ENCODE measurements around the gene PPFIA1.

PPFIA1 gene

DNA sequence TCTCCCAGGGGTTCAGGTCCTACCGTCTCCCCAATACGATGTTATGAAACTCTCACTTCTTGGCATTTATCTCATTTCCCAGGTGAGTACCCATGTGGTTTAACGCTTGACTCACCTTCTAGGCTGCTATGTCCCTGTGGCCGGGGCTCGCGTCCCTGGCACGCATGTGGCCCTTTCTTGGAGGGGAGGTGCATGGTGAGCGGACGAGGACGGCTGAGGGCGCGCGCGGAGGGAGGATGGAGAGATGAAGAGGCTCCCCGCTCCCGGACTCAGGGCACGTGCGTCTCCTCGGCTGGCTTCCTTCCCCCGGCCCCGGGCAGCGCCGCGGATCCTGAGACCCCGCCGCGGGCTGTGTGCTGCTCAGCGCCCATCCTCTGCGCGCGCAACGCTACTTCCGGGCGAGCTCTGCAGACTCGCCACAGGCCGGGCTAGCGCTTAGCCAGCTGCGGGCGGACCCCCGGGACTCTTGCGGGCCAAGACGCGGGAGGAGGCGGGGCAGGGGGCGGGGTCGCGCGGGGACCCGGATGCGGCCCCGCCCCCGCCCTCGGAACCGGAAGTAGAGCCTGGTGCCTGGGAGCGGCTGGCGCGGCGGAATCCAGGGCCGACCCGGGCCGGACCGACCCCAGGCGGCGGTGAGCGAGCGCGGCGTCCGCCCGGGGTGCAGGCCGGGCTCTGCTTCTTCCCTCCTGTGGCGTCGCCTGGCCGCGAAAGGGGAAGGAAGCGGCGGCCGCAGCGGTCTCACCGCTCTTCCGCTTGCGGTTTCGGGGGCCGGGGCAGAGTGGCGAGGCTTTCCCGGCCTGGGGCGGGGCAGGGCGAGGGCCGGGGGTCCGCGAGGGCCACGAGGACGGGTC, 127.7 kb downstream of the PPFIA1 start, which contains the start of gene CTTN:
CTTN (plus strand) TSS at position 547 of the 851 bp plus-strand sequence. CDS start 8,769 bp downstream, outside the sequence.
- H3K27me3 ChIP-seq (ENCODE audit: low read length): no peaks in the 10 kb centered on the region
- peaks cover 31% of the 10 kb centered on the region for H3K79me2 ChIP-seq (ENCODE audit: insufficient read depth, low read length)
- peak within 1 kb of the TSS; percentile 77 for H3K27ac ChIP-seq (ENCODE audit: low read depth, low read length)
- H3K36me3 ChIP-seq (ENCODE audit: low read length): peaks cover 4% of the 10 kb centered on the region; the same call in 1 of the 2 replicates
- H3F3A ChIP-seq (ENCODE audit: insufficient read depth): peaks cover 24% of the 10 kb centered on the region
- H3K9ac ChIP-seq (ENCODE audit: low read length): peak within 1 kb of the TSS; percentile 70
- H4K20me1 ChIP-seq (ENCODE audit: low read depth, low read length): no peaks in the 10 kb centered on the region
- peak within 1 kb of the TSS; percentile 55 for H3K4me3 ChIP-seq (ENCODE audit: insufficient read depth, low read length, poor library complexity, severe bottlenecking)
- H3K9me2 ChIP-seq (replicated peaks; ENCODE audit: insufficient read depth, low read length): no peaks in the 10 kb centered on the region
- peak within 1 kb of the TSS; percentile 29 for H2AFZ ChIP-seq (ENCODE audit: low read depth, low read length, severe bottlenecking)
- peak within 1 kb of the TSS; percentile 63 for H3K4me2 ChIP-seq (ENCODE audit: low read depth, low read length, poor library complexity, severe bottlenecking)
- TF ChIP-seq EZH2phosphoT487 (conservative IDR thresholded peaks at IDR 0.05; ENCODE audit: low read length): 0 out of 2 replicates have a peak, but pooled peaks have one; percentile 60
- TF ChIP-seq, protein P1, sequence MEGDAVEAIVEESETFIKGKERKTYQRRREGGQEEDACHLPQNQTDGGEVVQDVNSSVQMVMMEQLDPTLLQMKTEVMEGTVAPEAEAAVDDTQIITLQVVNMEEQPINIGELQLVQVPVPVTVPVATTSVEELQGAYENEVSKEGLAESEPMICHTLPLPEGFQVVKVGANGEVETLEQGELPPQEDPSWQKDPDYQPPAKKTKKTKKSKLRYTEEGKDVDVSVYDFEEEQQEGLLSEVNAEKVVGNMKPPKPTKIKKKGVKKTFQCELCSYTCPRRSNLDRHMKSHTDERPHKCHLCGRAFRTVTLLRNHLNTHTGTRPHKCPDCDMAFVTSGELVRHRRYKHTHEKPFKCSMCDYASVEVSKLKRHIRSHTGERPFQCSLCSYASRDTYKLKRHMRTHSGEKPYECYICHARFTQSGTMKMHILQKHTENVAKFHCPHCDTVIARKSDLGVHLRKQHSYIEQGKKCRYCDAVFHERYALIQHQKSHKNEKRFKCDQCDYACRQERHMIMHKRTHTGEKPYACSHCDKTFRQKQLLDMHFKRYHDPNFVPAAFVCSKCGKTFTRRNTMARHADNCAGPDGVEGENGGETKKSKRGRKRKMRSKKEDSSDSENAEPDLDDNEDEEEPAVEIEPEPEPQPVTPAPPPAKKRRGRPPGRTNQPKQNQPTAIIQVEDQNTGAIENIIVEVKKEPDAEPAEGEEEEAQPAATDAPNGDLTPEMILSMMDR (IDR thresholded peaks at IDR 0.05; ENCODE audit: insufficient read depth, low read length, poor library complexity, severe bottlenecking): no peak
- H3K9me3 ChIP-seq (ENCODE audit: insufficient read depth, low read length): no peaks in the 10 kb centered on the region; the same call in 1 of the 2 replicates

DNA sequence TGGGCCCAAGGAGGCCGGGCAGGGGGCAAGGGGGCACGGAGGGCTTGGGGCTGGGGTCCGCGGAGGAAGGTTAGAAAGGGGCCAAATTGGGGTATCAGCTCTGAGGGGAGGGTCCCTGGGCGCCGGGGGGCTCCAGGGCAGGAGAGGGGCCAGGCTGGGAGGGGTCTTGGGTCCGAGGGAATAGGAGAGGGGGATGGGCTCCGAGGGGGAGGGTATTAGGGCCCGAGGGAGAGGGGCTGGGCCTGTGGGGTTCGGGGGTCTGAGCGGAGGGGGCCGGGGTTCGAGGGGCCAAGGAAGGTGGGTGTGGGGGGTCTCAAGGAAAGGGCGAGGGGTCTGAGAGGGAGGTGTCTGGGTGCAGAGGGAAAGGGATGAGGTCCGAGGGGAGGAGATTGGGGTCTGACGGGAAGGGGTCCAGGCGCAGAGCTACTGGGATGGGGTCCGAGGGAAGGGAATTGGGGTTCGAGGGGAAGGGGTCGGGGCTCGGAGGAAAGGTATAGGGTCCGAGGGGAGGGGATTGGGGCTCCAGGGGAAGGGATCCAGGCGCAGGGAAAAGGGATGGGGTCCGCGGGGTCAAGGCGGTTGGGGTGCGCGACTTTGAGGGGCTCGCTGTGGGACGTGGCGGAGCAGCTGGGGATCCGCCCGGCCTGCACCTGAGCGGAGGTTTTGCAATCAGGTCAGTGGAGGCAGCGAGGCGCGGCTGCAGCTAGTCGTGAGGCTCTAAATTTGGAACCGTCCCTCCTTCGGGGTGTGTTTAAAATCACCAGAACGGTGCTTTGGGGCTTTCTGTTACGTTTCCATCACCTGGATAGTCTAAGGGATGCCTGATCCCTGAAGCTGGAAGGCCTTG, 128.6 kb downstream of the PPFIA1 start:
- H2AFZ ChIP-seq (ENCODE audit: low read depth, low read length, severe bottlenecking): no peak overlapping the region
- H3K36me3 ChIP-seq (ENCODE audit: low read length): peaks cover 4% of the 10 kb centered on the region; the same call in 1 of the 2 replicates
- H3K9me2 ChIP-seq (replicated peaks; ENCODE audit: insufficient read depth, low read length): no peaks in the 10 kb centered on the region
- no peaks in the 10 kb centered on the region for H4K20me1 ChIP-seq (ENCODE audit: low read depth, low read length)
- peak overlapping the region; percentile 70 for H3K9ac ChIP-seq (ENCODE audit: low read length)
- H3F3A ChIP-seq (ENCODE audit: insufficient read depth): peaks cover 24% of the 10 kb centered on the region
- peak overlapping the region; percentile 55 for H3K4me3 ChIP-seq (ENCODE audit: insufficient read depth, low read length, poor library complexity, severe bottlenecking)
- H3K27ac ChIP-seq (ENCODE audit: low read depth, low read length): peak overlapping the region; percentile 77
- no peaks in the 10 kb centered on the region for H3K27me3 ChIP-seq (ENCODE audit: low read length)
- peaks cover 25% of the 10 kb centered on the region for H3K79me2 ChIP-seq (ENCODE audit: insufficient read depth, low read length)
- H3K9me3 ChIP-seq (ENCODE audit: insufficient read depth, low read length): no peaks in the 10 kb centered on the region; the same call in 1 of the 2 replicates
- TF ChIP-seq, protein P1 (IDR thresholded peaks at IDR 0.05; ENCODE audit: insufficient read depth, low read length, poor library complexity, severe bottlenecking): no peak
- no peak for TF ChIP-seq EZH2phosphoT487 (conservative IDR thresholded peaks at IDR 0.05; ENCODE audit: low read length)
- peak overlapping the region; percentile 63 for H3K4me2 ChIP-seq (ENCODE audit: low read depth, low read length, poor library complexity, severe bottlenecking)

DNA sequence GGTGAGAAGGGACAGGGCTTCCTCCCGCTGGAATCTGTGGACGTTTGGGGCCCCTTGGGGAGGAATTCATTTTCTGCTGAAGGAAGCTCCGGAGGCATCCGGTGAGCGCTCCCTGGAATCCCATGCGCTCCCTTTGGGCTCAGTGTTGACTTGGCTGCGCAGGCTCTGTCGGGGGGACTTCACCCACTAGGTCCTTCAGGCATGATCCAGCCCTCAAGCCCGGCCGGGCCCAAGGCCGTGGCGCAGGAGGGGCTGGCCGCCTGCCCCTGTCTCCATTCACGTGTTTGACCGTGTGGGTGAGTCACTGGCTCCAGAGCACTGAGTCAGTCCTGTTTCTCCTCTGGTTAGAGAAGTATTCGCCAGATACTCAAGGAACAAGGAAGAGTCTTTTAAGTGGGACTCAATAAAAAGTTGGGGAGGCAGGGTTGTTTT, 129.2 kb downstream of the PPFIA1 start:
- no peaks in the 10 kb centered on the region for H4K20me1 ChIP-seq (ENCODE audit: low read depth, low read length)
- H3K36me3 ChIP-seq (ENCODE audit: low read length): peaks cover 4% of the 10 kb centered on the region; the same call in 1 of the 2 replicates
- peak overlapping the region; percentile 77 for H3K27ac ChIP-seq (ENCODE audit: low read depth, low read length)
- H3K9me2 ChIP-seq (replicated peaks; ENCODE audit: insufficient read depth, low read length): no peaks in the 10 kb centered on the region
- peaks cover 24% of the 10 kb centered on the region for H3F3A ChIP-seq (ENCODE audit: insufficient read depth)
- H3K4me2 ChIP-seq (ENCODE audit: low read depth, low read length, poor library complexity, severe bottlenecking): peak overlapping the region; percentile 63
- H3K9me3 ChIP-seq (ENCODE audit: insufficient read depth, low read length): no peaks in the 10 kb centered on the region; the same call in 1 of the 2 replicates
- H2AFZ ChIP-seq (ENCODE audit: low read depth, low read length, severe bottlenecking): no peak overlapping the region
- peak overlapping the region; percentile 25 for H3K4me3 ChIP-seq (ENCODE audit: insufficient read depth, low read length, poor library complexity, severe bottlenecking)
- TF ChIP-seq, protein P1 (IDR thresholded peaks at IDR 0.05; ENCODE audit: insufficient read depth, low read length, poor library complexity, severe bottlenecking): no peak
- TF ChIP-seq EZH2phosphoT487 (conservative IDR thresholded peaks at IDR 0.05; ENCODE audit: low read length): no peak
- no peaks in the 10 kb centered on the region for H3K27me3 ChIP-seq (ENCODE audit: low read length)
- peaks cover 23% of the 10 kb centered on the region for H3K79me2 ChIP-seq (ENCODE audit: insufficient read depth, low read length)
- peak overlapping the region; percentile 70; the same call in 1 of the 2 replicates for H3K9ac ChIP-seq (ENCODE audit: low read length)
